NCI-H1092 (cell line): ENCODE data around the gene TRIM29.

ENCODE experiments used
- DNase-seq: peaks from one replicate; lab custom pipeline; 2025; lab: John Stamatoyannopoulos, UW

TRIM29 gene

DNA sequence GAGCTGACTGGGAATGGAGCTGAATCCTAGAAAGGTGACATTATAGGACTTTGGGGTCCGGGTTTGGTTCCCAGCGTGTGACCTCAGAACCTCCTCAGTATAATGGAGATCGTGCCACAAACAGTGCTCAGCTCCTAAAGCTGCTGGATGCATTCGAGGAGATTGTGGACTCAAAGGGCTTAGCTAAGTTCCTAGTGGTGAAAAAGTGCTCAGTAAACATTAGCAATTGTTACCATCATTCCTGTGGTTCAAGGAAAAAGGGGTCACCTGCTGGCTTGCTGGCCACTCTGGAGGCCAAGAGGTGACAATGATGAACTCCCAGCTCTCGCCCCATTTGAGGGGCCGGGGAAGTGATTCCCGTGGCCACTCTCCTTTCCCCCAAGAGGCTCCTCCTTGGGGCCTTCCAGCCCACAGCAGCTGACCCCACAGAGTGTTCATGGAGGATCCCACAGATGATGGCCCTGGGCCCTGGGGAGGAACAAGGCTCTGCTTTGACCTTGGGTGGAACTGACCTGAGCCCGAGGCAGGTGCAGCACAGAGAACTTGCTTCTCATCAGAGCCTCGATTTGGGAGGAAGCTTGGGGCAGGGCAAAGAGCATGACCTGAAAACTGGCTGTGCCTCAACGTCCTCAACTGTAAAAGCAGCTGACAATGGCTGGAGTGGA lies 40.1 kb downstream of the TRIM29 start:
- DNase-seq = no peak

DNA sequence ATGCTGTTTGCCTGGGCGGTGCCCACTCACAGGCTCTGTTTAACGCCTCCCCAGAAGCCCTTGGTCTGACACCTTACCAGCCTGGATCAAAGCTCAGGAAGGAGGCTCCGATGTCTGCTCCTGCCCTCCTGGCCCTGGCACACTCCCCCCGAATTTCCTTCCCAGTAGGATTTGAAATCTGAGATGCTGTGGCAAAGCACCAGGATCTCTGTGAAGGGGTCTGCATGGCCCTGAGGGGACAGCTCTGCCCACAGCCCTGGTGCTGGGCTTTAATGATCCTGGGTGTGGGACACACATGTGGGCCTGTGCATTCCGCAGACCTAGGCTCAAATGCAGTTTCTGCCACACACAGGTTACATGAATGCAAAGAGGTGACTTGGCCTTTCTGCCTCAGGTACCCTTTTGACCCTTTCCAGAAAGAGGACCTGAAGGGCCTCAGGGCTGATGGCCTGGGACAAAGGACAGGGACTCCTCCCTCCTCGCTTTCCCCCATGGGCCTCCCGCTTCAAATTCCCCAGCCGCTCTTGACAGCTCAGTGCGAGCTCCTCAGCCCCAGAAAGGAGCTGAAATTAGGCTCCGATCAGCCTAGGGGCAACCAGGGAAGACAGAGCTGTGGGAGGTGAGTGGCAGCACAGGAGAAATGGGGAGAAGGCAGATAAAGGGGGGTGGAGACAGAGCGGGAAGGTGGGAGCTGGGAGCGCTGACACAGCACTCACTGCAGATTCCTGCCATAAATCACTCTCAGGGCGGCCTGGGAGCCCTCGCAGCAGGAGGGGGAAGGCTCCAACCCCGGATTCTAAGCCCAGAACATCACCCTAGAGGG lies 41.3 kb downstream of the TRIM29 start:
- DNase-seq = no peak

DNA sequence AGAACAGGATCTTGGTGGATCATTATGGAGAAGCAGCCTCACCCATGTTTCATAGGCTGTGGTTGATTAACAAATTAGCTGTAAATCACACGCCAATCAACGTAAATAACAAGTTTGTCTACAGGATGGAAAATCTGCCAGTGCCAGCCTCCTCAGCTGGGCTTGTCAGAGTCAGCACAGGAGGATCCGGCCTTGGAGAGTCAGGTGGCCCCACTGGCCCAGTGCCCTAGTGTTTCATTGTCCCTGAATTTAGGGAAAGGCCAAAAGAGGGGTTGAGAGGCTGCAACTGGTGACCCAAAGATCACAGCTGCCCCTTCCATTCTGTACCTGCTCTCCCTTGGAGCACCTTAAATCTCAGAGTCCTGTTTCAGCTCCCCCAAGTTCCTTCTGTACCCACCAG lies 42.4 kb downstream of the TRIM29 start:
- DNase-seq = no peak

DNA sequence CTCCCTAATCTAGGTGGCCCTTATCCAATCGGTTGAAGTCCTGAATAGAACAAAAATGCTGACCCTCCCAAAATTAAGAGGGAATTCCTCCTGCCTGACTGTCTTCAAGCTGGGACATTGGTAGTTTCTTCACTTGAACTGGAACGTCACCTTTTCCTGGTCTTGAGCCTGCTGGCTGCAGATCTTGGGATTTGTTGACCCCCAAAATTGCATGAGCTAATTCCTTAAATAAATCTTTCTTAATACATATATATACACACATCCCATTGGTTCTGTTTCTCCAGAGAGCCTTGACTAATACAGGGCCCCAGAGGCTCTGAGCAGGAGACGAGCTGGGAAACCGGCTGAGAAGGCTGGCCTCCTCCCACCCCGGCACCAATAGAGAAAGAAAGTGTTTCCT lies 46.2 kb downstream of the TRIM29 start:
- DNase-seq = no peak

DNA sequence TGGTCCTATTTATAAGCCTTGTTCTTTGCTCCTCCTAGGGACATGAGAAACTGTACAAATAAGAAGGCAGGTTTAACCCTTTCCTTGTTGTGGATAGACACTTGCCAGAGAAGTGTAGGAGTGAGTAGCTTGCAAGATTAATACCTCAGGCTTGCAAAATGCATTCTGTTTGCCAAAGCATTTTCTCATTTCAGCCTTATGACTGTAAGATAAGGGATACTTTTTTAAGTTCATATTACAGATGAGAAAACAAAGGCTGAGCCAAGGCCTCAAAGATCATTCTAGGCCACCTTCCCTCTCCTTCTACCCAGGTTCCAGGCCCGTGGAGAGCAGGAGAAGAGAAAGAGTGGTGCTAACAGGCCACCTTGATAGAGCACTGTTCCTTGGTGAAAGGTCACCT lies 46.8 kb downstream of the TRIM29 start:
- DNase-seq = no peak

DNA sequence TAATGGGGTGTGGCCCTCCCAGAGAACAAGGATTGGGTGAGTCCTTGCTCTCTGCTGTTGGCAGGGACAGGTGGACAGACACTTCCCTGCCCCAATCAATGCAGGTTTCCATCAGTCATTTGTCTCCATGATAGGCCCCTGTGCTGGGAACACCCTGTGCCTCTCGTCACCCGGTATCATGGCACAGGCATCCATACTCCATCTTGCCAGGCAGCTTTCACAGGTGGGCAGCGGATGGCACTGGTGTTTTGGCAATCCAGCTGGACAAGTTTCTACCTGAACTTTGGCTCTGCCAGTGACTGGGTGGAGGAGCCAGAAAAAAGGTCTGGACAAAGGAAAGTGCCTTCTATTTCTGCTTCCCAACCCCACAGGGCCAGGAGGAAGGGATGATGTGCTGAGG lies 47.5 kb downstream of the TRIM29 start:
- DNase-seq = no peak

DNA sequence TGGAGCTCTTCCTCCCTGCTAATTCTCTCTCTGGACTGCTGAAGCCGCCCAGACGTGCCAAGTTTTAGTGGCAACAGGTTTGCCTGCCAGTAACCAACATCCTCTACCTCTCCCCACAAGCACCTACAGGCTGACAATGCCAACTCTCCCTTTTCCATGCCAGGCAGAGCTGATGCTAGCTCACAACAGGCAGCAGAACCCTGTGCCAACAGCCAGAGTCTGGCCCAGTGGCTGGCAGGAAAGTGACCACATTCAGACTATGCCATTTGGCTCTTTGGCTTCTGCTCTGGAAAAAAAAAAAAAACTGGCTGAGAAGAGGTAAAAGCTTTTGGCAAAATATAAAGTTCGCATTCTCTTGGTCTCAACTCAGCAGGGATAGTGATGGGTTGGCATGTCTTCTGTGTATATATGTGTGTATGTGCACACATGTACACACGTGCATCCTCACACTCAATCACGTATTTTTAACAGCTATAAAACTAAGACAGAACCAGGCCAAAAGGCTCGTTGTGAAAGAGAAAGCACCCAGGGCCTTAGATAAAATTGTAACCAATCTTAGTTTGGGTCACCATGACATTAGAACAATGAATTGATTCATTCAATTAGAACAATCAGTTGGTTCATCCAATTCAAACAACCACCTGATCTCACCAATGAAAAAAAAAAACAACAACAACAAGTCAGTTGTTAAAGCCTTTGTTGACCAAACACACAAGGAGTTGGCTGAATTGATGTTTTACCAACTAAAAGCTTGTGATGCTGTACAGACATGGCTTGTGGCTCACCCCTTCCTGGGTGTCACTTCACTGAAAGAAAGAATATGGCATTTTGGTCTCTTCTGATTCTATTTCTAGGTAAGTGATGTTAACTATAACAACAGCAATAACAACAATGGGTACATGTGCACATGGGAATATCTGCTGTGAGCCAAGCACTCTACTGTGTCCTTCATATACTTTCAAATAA lies 48.6 kb downstream of the TRIM29 start:
- DNase-seq = no peak

DNA sequence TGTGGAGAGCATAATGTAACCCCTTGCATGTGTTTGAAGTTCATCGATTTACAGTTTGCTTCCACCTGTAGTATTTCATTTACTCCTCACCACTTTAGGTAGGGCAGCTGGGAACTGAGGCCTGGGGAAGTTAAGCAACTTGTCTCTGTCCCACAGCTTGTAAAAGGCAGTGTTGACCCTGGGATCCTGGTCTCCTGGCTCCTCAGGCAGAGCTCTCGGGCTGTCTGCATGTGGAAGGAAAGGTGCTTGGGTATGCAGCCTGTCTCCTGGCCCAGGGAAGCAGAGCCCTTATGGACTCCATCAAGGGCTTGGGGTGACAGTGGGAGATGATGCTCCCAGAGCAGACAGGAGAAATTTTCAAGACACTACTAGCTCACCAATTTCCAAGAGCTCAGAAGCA lies 49.9 kb downstream of the TRIM29 start:
- DNase-seq = no peak

DNA sequence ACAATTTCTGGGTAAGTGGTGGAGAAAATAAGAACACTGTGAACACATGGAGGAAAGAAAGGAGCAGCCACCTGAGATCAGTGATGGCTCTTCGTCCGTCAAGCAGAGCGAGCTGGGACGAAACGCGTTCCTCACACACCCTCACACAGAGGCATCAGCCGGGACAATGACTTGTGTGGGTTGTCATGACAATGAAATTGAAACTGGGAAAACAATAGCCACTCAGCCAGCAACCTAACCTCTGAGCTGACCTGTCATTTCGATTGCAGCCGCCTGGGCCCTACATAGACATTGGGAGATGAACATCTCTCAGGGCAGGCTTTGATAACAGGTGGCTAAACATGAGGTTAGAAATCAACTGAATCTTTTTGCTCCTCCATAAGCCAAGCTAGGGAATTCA lies 51.3 kb downstream of the TRIM29 start:
- DNase-seq = no peak

DNA sequence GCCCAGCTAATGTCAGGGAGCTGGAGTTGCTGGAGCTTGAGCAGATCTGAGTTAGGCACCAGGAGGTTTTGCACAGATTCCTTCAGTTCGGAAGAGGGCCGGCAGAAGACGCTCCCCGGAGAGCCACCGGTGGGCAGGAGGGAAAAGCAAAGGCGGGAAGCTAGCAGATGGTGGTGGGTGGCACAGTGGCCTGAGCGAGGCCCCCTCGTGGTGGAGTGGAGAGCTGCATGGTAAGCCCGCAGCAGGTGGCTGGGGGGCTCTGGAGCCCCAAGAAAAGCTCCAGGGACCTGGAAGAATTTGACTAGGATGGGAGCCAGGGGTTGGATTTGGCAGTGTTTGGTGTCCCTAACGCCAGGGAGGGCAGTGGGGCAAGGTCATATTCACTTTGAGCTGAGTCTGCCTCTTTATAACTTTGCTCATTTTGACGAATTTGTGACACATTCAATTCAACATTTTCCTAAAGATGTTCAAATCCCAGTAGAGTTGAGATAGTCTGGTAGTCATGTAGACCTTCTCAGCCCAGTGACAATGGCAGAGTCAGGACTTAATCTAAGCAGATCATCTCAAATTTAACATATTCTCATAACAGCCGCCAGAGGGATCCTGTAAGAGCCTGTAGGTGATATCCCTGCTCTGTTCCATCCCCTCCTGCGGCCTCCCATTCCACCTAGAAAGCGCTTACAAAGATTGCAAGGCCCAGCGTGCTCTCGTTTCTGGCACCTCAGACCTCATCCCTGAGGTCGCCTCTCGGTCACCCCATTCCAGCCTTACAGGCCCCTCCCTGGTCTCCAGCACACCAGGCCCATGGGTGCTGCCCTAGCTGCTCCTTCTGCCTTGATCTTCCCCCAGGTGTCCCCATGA lies 57.9 kb downstream of the TRIM29 start:
- no peak for DNase-seq

DNA sequence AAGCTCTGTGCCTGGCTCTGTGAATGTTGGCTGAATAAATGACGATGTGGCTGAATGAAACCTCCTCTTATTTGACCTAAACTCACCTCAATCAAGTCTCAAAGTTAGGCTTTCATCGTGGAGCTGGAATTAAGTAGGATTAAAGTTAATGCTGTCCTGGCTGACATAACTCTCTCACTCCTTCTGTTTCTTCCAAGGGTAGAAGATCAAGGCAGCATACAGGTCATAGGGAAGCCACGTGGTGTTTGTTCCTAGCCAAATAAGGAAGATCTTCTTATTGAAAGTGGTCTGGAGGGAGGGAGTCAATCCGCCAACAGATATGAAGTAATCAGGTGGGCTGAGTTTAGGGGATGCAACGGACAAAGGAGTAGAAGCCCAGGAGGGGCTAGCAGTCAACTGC lies 59.5 kb downstream of the TRIM29 start:
- no peak for DNase-seq

DNA sequence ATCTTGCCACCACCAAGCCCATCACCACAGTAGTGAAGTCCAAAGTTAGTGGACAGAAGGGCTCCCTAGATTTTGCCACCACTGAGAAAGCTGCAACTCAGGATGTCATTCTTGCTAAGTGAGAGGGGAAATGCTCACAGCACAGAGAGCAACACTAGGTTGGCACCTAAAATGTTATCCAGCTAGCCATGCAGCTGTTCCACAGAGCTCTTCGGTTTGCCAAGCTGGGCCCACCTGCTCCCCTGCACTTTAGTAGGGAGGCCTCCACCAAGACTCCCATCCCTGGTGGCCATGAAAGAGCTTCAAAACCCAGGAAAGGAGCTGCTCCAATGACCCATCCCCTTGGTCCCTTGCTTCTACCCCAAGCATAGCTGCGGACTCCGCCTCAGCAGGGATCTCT lies 63.8 kb downstream of the TRIM29 start:
- no peak for DNase-seq

DNA sequence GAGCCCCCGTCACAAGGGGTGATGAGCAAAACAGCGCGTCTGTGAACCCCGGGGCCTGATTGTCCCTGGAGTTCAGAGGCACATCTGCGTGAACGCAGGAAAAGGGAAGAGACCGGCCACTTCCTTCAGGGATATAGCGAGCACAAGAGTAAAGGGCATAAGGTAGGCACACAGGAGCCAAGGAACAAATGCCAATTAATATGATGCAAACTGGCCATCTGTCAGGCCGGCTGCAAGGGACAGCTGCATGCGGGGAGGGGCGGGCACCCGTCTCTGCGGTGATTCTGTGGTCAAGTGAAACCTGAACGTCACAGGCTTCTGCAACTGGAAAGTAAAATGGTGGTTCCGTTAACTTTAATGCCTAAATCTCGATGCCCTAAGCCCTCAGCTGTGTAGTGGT lies 64.7 kb downstream of the TRIM29 start:
- DNase-seq = no peak

DNA sequence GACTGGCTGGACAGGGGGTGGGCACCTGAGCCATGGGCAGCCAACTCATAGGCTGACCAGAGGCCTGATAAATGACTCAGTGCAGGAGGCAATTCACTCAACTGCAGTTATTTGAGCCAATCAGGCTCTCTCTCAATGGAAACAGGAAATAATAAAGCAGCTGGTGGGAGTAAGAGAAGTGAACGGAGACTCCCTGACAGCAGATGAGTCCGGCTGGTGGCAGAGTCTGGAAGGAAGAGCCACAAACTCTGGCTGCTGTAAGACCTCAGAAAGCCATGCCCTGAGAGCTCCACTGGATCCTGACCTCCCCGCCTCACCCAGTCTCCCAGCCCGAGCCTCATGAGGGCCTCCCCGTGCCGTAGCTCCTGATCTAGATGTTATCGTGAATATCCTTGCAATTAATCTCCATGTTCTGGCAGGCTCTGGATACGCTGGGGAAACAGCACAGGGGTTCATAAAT lies 69.8 kb downstream of the TRIM29 start:
- peak; percentile 53 for DNase-seq

DNA sequence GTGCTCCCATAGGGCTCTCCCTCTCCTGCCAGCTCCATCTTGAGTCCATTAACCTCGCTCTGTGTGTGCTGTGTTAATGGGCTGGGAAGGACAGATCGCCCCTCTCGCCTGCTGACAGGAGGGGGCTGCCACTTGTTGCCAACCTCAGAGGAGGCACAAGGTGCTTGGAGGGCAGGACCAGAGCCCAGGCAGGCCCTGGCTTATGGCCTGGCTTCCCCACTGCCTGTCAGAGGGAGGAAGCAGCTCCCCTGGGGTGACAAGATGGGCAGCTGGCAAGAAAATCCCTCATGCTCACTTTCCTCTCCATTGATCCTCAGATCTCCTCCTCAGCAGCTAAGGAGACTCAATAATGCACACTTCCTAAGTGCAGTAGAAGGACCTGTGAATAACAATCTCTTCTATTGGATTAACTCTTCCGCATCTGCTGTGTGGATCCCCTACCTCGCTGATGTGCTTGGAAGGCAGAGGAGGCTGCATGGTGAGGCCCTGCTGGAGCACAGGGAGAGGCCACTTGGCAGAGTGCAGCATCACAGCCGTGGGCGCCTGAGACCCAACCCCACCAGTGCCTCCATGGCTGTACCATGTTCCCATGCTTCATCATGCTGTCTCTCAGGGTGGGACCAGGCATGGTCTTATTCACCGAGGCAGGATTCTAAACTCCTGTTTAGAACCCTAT lies 70.3 kb downstream of the TRIM29 start:
- DNase-seq = no peak

DNA sequence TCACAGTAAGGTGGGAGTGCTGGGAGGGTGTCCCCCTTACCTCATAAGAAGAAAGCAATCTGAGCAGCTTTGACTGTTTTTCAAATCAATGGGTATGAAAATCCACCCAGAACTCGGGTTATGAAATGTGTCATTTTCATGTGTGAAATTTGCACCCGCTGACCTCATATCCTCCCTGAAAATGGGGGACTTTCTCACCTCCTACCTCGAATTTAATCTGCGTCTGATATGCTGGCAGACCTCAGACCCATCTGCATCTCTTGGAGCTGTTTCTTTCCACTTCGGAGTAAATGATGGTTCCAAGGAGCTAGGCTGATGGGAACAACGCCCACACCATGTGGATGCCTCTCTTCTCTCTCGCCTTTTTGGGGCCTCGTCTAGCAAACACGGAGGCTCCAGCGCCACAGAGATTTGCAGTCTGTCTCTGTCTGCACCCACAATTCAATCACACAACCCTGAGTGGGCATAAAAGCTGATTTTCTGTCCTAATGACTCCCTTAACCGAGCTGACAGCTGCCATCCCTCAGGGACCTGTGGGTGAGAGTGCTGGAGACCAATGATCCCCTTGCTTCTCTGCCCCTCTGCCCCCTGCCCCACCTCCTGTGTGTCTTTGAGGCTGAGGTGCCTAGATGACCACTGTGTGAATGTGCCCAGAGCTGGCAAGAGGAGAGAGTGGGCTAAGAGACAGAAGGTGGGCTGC lies 71.0 kb downstream of the TRIM29 start:
- DNase-seq = no peak

DNA sequence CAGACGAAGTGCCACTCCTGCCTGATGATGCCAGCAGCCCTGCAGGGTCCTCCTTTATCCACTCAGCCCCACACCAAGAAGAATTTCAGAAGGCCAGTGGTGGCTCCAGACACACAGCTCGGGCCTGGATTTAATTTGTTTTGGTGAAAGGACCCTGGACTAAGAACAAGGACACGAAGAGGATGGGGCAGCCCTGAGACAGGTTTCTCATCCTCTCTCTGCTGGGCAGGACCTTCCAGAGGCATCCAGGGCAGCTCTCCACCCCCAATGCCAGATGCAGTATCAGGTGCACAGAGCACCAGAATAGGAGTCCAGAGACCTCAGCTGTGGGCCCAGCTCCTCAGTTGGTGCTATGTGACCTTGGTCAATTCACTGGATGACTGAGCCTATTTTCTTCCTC lies 72.0 kb downstream of the TRIM29 start:
- no peak for DNase-seq

DNA sequence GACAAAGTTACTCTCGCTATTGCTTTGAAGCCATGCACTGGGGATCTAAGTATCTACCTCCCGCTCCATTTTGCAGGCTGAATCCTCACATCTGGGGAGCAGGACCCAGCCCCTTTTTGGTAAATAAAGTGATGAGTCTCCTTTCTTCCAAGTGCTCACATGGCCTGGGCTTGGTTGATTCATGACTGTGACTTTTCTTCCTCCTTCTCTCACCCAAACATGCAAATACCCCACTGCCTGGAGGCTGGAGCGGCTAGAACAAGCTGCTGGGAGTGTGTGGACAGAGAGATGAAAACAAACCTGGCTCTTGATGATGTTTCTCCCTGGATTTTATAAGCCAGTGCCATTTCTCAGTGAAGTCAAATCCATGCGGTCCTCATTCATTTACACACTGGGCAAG lies 72.7 kb downstream of the TRIM29 start:
- DNase-seq = no peak

DNA sequence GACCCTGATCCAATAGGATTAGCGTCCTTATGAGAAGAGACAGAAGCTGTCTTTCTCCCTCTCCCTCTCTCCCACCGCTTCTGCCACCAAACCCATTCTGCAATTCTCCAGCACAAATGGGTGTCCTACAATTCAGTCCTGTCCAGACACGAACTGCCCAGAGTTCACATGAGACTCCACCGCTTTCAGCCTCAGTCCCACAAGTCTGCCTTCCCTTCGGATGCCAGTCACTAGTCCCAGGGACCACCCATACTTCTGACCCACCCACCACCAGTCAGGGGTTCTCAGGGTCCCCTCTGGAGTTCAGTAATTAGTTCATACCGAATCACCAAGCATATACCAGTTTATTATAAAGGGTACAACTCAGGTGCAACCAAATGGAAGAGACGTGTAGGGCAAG lies 73.6 kb downstream of the TRIM29 start:
- DNase-seq = no peak

DNA sequence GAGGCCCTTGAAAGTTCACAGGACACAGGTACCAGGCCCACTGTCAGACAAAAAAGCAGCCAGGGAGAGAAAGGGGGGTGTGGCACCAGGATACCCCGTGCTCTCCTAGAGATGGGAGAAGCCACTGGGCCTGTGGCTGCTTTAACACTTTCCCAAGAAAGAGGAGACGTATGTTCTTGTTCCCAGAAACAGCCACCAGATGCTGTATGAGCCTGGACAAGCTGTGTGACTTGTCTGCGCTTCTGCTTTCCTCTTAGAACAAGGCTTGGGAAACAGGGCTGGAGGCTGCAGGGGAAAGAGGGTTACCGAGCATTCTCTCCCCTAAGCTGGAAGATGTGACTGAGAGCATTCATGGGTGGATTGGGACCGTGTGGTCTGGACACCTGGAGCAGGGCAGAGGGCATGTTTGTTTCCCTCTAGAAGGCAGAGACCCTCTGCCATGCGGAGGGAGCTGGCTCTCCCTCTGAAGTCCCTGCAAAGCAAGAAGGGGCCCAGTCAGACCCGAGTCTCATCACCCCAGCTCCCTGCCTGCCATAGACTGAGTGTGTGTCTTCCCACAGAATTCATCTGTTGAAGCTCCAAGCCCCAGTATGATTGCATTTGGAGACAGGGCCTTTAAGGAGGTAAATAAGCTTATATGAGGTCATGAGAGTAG lies 74.1 kb downstream of the TRIM29 start:
- DNase-seq = no peak
